Mucosa of rectum (tissue), 2 donors: ENCODE measurements around the gene FGF21.
A peak's percentile ranks its signal among the peaks of the same experiment; 100 is the strongest.
"Not testable (repeated sequence)": the region's sequence is repeated elsewhere in the genome, so short reads cannot be mapped to it uniquely, and the experiment has no call there.

ENCODE experiments used
- H3K27ac ChIP-seq, 2 donors: one replicate each; pipeline ENCODE4 v1.7.0; 2013; ENCODE audit warnings: inconsistent platforms in 2 of 2, low read depth in 2 of 2, low read length in 2 of 2
- H3K27me3 ChIP-seq, 2 donors: one replicate each; pipeline ENCODE4 v1.7.0; 2013; ENCODE audit warnings: low read length in 2 of 2; ENCODE audit not compliant: control insufficient read depth in 2 of 2, insufficient read depth in 2 of 2
- H3K36me3 ChIP-seq, 2 donors: one replicate each; pipeline ENCODE4 v1.7.0; 2013; ENCODE audit warnings: low read length in 2 of 2; ENCODE audit not compliant: control insufficient read depth in 2 of 2, insufficient read depth in 2 of 2
- H3K4me1 ChIP-seq, 2 donors: one replicate each; pipeline ENCODE4 v1.7.0; 2013; ENCODE audit warnings: low read length in 2 of 2, mild to moderate bottlenecking in 1 of 2; ENCODE audit not compliant: control insufficient read depth in 2 of 2, insufficient read depth in 2 of 2
- H3K4me3 ChIP-seq, 2 donors: one replicate each; pipeline ENCODE4 v1.7.0; 2013; ENCODE audit warnings: low read length in 2 of 2
- H3K9ac ChIP-seq, 2 donors: one replicate each; pipeline ENCODE4 v1.7.0; 2013; ENCODE audit warnings: low read length in 2 of 2, low read depth in 1 of 2, mild to moderate bottlenecking in 1 of 2
- H3K9me3 ChIP-seq, 2 donors: one replicate each; pipeline ENCODE4 v1.7.0; 2013; ENCODE audit warnings: low read length in 2 of 2; ENCODE audit not compliant: control insufficient read depth in 2 of 2
- donor health status: healthy.
- donor health status: Normal muscosa, but diverticular disease.

The FGF21 gene

DNA sequence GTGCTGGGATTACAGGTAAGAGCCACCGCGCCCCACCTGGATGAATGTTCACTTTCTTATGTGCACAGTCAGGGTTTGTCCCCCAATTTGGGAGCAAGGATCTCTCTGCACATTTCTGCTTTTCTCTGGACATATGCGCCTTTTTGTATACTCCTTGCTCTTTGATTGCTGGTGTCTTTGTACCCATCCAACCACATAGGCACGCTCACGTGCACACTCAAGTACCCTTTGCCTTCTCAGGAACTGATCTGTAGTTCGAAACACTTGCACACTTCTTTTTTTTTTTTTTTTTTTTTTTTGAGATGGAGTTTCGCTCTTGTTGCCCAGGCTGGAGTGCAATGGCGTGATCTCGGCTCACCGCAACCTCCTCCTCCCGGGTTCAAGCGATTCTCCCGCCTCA lies 37.2 kb upstream of the FGF21 start:
- not testable (repeated sequence) for H3K36me3 ChIP-seq, H3K9me3 ChIP-seq, H3K9ac ChIP-seq, H3K4me3 ChIP-seq, H3K27me3 ChIP-seq, H3K27ac ChIP-seq
- H3K4me1 ChIP-seq = peaks cover 20 to 31% of the 10 kb centered on the region in 2 donors

- Histone ChIP-seq H3K9ac (no peak overlapping the region), H3K4me3 (no peak overlapping the region), H3K4me1 (peaks cover 15 to 25% of the 10 kb centered on the region in 2 donors), H3K27me3 (no peaks in the 10 kb centered on the region), H3K36me3 (no peaks in the 10 kb centered on the region), H3K9me3 (no peaks in the 10 kb centered on the region), H3K27ac (no peak overlapping the region)
Observed at GRCh38 chr19:48718711-48719231, 36.6 kb upstream of the FGF21 start.

GRCh38 chr19:48719263-48720171 lies 35.8 kb upstream of the FGF21 start, which contains the start of gene MAMSTR:
MAMSTR (minus strand) TSS chr19:48719725; CDS start chr19:48719031, 694 bp downstream.
- H3K4me1 ChIP-seq = peaks cover 17 to 22% of the 10 kb centered on the region in 2 donors
- no peaks in the 10 kb centered on the region for H3K27me3 ChIP-seq
- H3K4me3 ChIP-seq = peak within 1 kb of the TSS; percentile 74 to 86
- H3K9ac ChIP-seq = no peak within 1 kb of the TSS
- no peaks in the 10 kb centered on the region for H3K9me3 ChIP-seq
- peak within 1 kb of the TSS; percentile 75 to 91 for H3K27ac ChIP-seq
- H3K36me3 ChIP-seq = no peaks in the 10 kb centered on the region

DNA sequence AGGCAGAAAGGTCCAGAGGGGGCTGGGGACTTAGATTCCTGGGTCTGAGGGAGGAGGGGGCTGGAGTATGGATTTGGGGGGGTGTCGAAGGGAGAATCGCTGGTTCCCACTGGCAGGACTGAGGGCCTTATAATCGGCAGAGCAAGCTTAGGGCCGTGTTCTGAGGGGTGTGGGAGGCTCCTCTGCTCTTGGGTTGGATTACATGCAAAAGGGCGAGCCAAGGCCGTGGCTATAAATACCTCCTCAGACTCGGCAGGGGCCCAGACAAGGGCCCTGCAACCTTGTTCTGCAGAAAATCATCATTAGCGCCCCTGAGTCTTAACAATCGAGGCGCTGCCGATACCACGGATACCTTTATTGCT lies 35.1 kb upstream of the FGF21 start:
- peaks cover 12 to 16% of the 10 kb centered on the region in 2 donors for H3K4me1 ChIP-seq
- no peaks in the 10 kb centered on the region for H3K9me3 ChIP-seq
- peak overlapping the region; percentile 26 to 86 for H3K4me3 ChIP-seq
- H3K9ac ChIP-seq = no peak overlapping the region
- H3K36me3 ChIP-seq = no peaks in the 10 kb centered on the region
- H3K27ac ChIP-seq = peak overlapping the region in 1 of 2 donors; percentile 91
- H3K27me3 ChIP-seq = no peaks in the 10 kb centered on the region

GRCh38 chr19:48720613-48721296 lies 34.6 kb upstream of the FGF21 start:
- peak overlapping the region; percentile 75 to 91 for H3K27ac ChIP-seq
- no peaks in the 10 kb centered on the region for H3K9me3 ChIP-seq
- peak overlapping the region; percentile 52 to 78 for H3K9ac ChIP-seq
- H3K4me3 ChIP-seq = peak overlapping the region; percentile 74 to 86
- no peaks in the 10 kb centered on the region for H3K36me3 ChIP-seq
- peaks cover 10 to 14% of the 10 kb centered on the region in 2 donors for H3K4me1 ChIP-seq
- no peaks in the 10 kb centered on the region for H3K27me3 ChIP-seq

- Histone ChIP-seq H3K27me3 (no peaks in the 10 kb centered on the region), H3K27ac (no peak overlapping the region), H3K9ac (no peak overlapping the region), H3K9me3 (no peaks in the 10 kb centered on the region), H3K4me1 (peaks cover 4 to 7% of the 10 kb centered on the region in 2 donors), H3K36me3 (no peaks in the 10 kb centered on the region), H3K4me3 (no peak overlapping the region)
Observed at GRCh38 chr19:48722196-48722708, 33.1 kb upstream of the FGF21 start.

DNA sequence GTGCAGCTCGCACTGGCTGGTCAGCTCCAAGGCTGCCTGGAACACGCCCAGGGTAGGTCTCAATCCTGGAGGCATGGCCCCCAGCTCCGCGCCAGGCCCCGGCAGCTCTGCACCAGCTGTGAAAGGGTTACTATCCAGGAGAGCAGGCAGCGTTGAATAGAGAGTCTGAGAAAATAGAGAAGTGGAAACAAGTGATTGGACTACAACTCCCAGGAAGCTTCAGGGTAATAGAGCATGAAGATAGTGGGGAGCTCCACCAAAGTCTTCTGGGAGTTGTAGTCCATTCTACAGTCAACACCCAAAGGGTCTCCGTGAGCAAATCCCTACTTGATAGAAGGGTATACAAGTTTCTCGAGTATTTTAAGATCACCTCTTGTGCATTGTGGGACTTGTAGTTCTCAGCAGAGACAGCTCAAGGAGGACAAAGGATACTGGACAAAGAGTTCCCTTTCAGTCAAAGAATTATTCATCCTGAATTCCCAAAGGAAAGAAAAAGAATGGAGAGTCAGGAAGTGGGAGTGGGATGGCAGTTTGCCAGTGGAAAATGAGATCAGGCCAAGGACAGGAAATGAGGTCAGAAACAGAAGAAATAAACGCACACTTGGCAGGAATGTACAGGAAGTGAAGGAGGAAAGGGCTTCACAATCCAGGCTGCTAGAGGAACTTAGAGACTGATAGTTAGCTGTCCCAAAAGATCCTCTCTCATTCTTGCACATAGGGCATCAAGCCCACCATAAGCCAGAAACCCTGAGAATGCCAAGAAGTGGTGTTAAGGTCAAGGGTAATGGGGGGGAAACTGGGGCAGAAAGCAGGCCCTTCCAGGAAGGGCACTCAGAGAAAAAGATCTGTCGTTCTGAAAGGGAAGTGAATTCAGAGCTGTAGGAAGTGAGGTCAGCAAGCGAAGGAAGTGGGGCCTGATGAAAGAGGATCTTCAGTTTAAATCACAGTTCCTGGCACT lies 30.2 kb upstream of the FGF21 start:
- Histone ChIP-seq H3K27me3 (no peaks in the 10 kb centered on the region), H3K9me3 (no peaks in the 10 kb centered on the region), H3K36me3 (no peaks in the 10 kb centered on the region), H3K4me3 (no peak overlapping the region), H3K9ac (no peak overlapping the region), H3K4me1 (peaks cover 4 to 7% of the 10 kb centered on the region in 2 donors), H3K27ac (peak overlapping the region; percentile 65 to 74)

- H3K27ac ChIP-seq = no peak overlapping the region
- H3K27me3 ChIP-seq = no peaks in the 10 kb centered on the region
- peaks cover 4 to 7% of the 10 kb centered on the region in 2 donors for H3K4me1 ChIP-seq
- H3K9me3 ChIP-seq = no peaks in the 10 kb centered on the region
- H3K9ac ChIP-seq = no peak overlapping the region
- no peaks in the 10 kb centered on the region for H3K36me3 ChIP-seq
- H3K4me3 ChIP-seq = peak overlapping the region in 1 of 2 donors; percentile 13
Observed at GRCh38 chr19:48726556-48726955, 28.8 kb upstream of the FGF21 start.

DNA sequence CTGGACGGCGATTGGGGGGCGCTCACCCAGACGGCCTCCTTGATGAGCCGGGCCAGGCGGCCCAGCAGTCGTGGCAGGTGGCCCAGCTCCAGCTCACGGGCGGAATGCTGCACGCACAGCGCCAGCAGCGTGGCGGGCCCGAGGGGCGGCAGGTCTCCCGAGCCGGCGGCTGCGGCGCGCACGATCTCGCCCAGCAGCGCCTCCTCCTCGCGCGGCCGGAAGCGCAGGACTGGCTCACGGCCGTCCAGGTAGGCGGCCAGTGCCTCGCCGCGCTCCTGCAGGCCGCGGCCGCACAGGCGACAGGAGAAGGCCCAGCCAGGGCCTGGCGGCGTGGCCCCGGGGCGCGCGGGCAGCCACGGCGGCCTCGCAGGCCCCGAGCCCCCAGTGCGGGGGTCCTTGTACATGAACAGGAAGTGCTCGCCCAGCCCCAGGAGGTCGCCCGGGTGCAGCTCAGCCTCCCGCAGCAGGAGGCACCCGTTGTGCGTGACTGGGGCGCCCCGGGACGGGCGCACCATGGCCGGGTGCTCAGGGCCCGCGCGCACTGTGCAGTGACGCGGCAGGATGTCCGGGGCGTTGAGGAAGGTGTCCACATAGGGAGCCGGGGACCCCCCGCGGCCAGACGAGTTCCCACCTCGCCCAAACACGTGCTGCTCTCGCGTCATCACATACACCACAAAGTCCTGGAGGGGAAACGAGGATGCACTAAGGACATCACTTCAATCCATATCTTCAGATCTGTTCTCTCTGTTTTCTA lies 26.2 kb upstream of the FGF21 start:
- Histone ChIP-seq H3K9ac (no peak overlapping the region), H3K27me3 (no peaks in the 10 kb centered on the region), H3K36me3 (no peaks in the 10 kb centered on the region), H3K9me3 (no peaks in the 10 kb centered on the region), H3K4me3 (no peak overlapping the region), H3K4me1 (peaks cover 4 to 7% of the 10 kb centered on the region in 2 donors), H3K27ac (no peak overlapping the region)
